Caco-2 (cell line): ENCODE results near the gene FAM229A. TPM values are rescaled to one million over a fixed set of nuclear protein-coding genes. Genes with fewer than 3 reads are reported as not detected.

Experiments
- BruUV-seq: library from RNA; stranded (reverse); fragments of 400-500 nt; replicated peaks from 2 replicates; lab custom pipeline; 2021; lab: Mats Ljungman, UMichigan
- CTCF ChIA-PET: fragments of 300-600 bp; sonication (Branson Sonifier 250); formaldehyde crosslinking; loops from one replicate; lab custom pipeline; 2022; ENCODE audit warnings: antibody characterized with exemption; lab: Charles Lee
- POLR2A ChIA-PET: fragments of 300-600 bp; sonication (Branson Sonifier 250); formaldehyde crosslinking; loops from one replicate; lab custom pipeline; 2022; ENCODE audit warnings: antibody characterized with exemption; lab: Charles Lee
- DNase-seq, 2 experiments: peaks; one replicate each; pipeline versions ENCODE4 v3.0.0 to v3.0.0-alpha.2; 2020 to 2022
- H3K27me3 ChIP-seq: replicated peaks from 2 replicates; pipeline ENCODE4 v1.6.0; 2011; ENCODE audit warnings: low read length; ENCODE audit not compliant: control insufficient read depth, insufficient read depth
- H3K36me3 ChIP-seq: 2 replicates; pipeline ENCODE4 v1.5.1; 2011; ENCODE audit warnings: low read length; ENCODE audit not compliant: control insufficient read depth, insufficient read depth
- H3K4me1 ChIP-seq: fragments of 250-450 bp; sonication (Bioruptor Pico); 2 replicates; pipeline ENCODE4 v1.5.1; 2020; ENCODE audit warnings: mild to moderate bottlenecking
- H3K4me3 ChIP-seq: 2 replicates; pipeline ENCODE4 v1.5.1; 2011; ENCODE audit warnings: low read depth, mild to moderate bottlenecking, control low read depth, low read length
- H3K9me3 ChIP-seq: fragments of 250-450 bp; sonication (Bioruptor Pico); 2 replicates; pipeline ENCODE4 v1.5.1; 2020; ENCODE audit warnings: mild to moderate bottlenecking, moderate library complexity
- H3K27ac Mint-ChIP-seq: one replicate; pipeline ENCODE4 v1.8.0; 2022; ENCODE audit warnings: mixed read lengths; ENCODE audit not compliant: unreplicated experiment
- H3K27me3 Mint-ChIP-seq: one replicate; pipeline ENCODE4 v1.8.0; 2022; ENCODE audit warnings: mixed read lengths; ENCODE audit not compliant: insufficient read depth, unreplicated experiment
- H3K36me3 Mint-ChIP-seq: one replicate; pipeline ENCODE4 v1.8.0; 2022; ENCODE audit warnings: mild to moderate bottlenecking, mixed read lengths; ENCODE audit not compliant: insufficient read depth, unreplicated experiment
- H3K4me1 Mint-ChIP-seq: one replicate; pipeline ENCODE4 v1.8.0; 2022; ENCODE audit warnings: low read depth, mixed read lengths; ENCODE audit not compliant: unreplicated experiment
- H3K4me3 Mint-ChIP-seq: one replicate; pipeline ENCODE4 v1.8.0; 2022; ENCODE audit warnings: mild to moderate bottlenecking, moderate library complexity, mixed read lengths; ENCODE audit not compliant: unreplicated experiment
- H3K9me3 Mint-ChIP-seq: one replicate; pipeline ENCODE4 v1.8.0; 2022; ENCODE audit warnings: mixed read lengths; ENCODE audit not compliant: unreplicated experiment
- CTCF ChIP-seq, 2 experiments: fragments of 200-600 bp in 1 of 2; IDR thresholded peaks; 1 replicate in 1 of 2; 2 replicates in 1 of 2; pipeline versions ENCODE4 v1.5.1 to v1.8.0; 2011 to 2022; ENCODE audit warnings: antibody characterized with exemption in 1 of 2, control low read depth in 1 of 2, inconsistent platforms in 1 of 2, low read depth in 1 of 2, low read length in 1 of 2, mild to moderate bottlenecking in 1 of 2, moderate library complexity in 1 of 2; ENCODE audit not compliant: insufficient read depth in 1 of 2, severe bottlenecking in 1 of 2, unreplicated experiment in 1 of 2
- intact Hi-C: fragments of 100-400 bp; cut with micrococcal nuclease; formaldehyde crosslinking; loops from one replicate; pipeline ENCODE4 v1.10.0; 2022; ENCODE audit not compliant: unreplicated experiment
- total RNA-seq: library from RNA; stranded (reverse); gene quantifications from 2 replicates; pipeline ENCODE4 v1.2.3, GENCODE V29; 2022

Gene FAM229A
- total RNA-seq, 1 experiment from 2014 or later: 2.6 TPM

- Histone ChIP-seq H3K4me1 (peaks cover 5% of the 10 kb centered on the region; the same call in 1 of the 2 replicates), H3K4me3 (no peak overlapping the region), H3K9me3 (no peaks in the 10 kb centered on the region), H3K27me3 (no peaks in the 10 kb centered on the region), H3K36me3 (no peaks in the 10 kb centered on the region)
- POLR2A ChIA-PET: no interaction called here
- H3K9me3 Mint-ChIP-seq: no peaks in the 10 kb centered on the region
- CTCF ChIA-PET: no interaction called here
- intact Hi-C loops: no loop called here
- H3K4me3 Mint-ChIP-seq: no peak overlapping the region
- peaks cover 14% of the 10 kb centered on the region for H3K4me1 Mint-ChIP-seq
- DNase-seq: no peak
- peaks cover 19% of the 10 kb centered on the region for H3K36me3 Mint-ChIP-seq
- no peak for TF ChIP-seq CTCF (IDR thresholded peaks at IDR 0.05; ENCODE audit: insufficient read depth in 1 of 2, low read depth in 1 of 2, low read length in 1 of 2, severe bottlenecking in 1 of 2, unreplicated experiment in 1 of 2)
- no peaks in the 10 kb centered on the region for H3K27me3 Mint-ChIP-seq
- no peak overlapping the region for H3K27ac Mint-ChIP-seq
- no TSS peak for BruUV-seq
These were observed 2.6 kb upstream of the FAM229A start for GRCh38 chr1:32364836-32365235.

DNA sequence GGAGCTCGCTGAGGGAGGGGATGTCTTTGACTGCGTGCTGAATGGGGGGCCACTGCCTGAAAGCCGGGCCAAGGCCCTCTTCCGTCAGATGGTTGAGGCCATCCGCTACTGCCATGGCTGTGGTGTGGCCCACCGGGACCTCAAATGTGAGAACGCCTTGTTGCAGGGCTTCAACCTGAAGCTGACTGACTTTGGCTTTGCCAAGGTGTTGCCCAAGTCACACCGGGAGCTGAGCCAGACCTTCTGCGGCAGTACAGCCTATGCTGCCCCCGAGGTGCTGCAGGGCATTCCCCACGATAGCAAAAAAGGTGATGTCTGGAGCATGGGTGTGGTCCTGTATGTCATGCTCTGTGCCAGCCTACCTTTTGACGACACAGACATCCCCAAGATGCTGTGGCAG lies 1.4 kb upstream of the FAM229A start:
- Mint-ChIP-seq H3K9me3 (no peaks in the 10 kb centered on the region), H3K4me3 (no peak overlapping the region), H3K4me1 (peaks cover 14% of the 10 kb centered on the region), H3K36me3 (peaks cover 19% of the 10 kb centered on the region), H3K27ac (no peak overlapping the region), H3K27me3 (no peaks in the 10 kb centered on the region)
- no TSS peak for BruUV-seq
- intact Hi-C loops: loop anchor here (2.0 kb wide), 1 partner anchor 141 kb away; the partner anchor contains the start of genes EIF3I and TMEM234
- DNase-seq: no peak
- no peak for TF ChIP-seq CTCF (IDR thresholded peaks at IDR 0.05; ENCODE audit: insufficient read depth in 1 of 2, low read depth in 1 of 2, low read length in 1 of 2, severe bottlenecking in 1 of 2, unreplicated experiment in 1 of 2)
- H3K4me1 ChIP-seq: peaks cover 6% of the 10 kb centered on the region; the same call in 1 of the 2 replicates
- ChIA-PET CTCF (interaction anchor here (0.6 to 1.8 kb wide), 2 partner anchors 77 to 148 kb away, joined by 5 to 8 read pairs; no protein-coding TSS in a partner anchor), POLR2A (interaction anchor here (0.6 kb wide), 1 partner anchor 22 kb away, joined by 15 read pairs; no protein-coding TSS in a partner anchor)
- no peak overlapping the region for H3K4me3 ChIP-seq
- H3K9me3 ChIP-seq: no peaks in the 10 kb centered on the region
- no peaks in the 10 kb centered on the region for H3K27me3 ChIP-seq
- H3K36me3 ChIP-seq: no peaks in the 10 kb centered on the region

GRCh38 chr1:32361674-32362473 lies 411 bp downstream of the FAM229A start:
- Mint-ChIP-seq H3K9me3 (no peaks in the 10 kb centered on the region), H3K27me3 (no peaks in the 10 kb centered on the region), H3K4me1 (peaks cover 14% of the 10 kb centered on the region), H3K4me3 (peak overlapping the region; percentile 54), H3K27ac (no peak overlapping the region), H3K36me3 (peaks cover 19% of the 10 kb centered on the region)
- intact Hi-C loops: loop anchor here (2.0 kb wide), 1 partner anchor 139 kb away; the partner anchor contains the start of genes EIF3I and TMEM234
- CTCF ChIA-PET: no interaction called here
- TF ChIP-seq CTCF (IDR thresholded peaks at IDR 0.05; ENCODE audit: insufficient read depth in 1 of 2, low read depth in 1 of 2, low read length in 1 of 2, severe bottlenecking in 1 of 2, unreplicated experiment in 1 of 2): peak; percentile 16 to 43
- DNase-seq: peak in 1 of 2 experiments; percentile 61
- H3K36me3 ChIP-seq: no peaks in the 10 kb centered on the region
- H3K4me1 ChIP-seq: peaks cover 19% of the 10 kb centered on the region
- H3K4me3 ChIP-seq: peak overlapping the region; percentile 50
- POLR2A ChIA-PET: no interaction called here
- no peaks in the 10 kb centered on the region for H3K27me3 ChIP-seq
- H3K9me3 ChIP-seq: no peaks in the 10 kb centered on the region
- no TSS peak for BruUV-seq
